ENCODE results near the gene UMAD1. TPM values are rescaled to one million over a fixed set of nuclear protein-coding genes. Genes with fewer than 3 reads are reported as not detected.

UMAD1 gene
- total RNA-seq, 4 donors from 2014 or later, result 15.2 to 28.2 (median 18.7) TPM

DNA sequence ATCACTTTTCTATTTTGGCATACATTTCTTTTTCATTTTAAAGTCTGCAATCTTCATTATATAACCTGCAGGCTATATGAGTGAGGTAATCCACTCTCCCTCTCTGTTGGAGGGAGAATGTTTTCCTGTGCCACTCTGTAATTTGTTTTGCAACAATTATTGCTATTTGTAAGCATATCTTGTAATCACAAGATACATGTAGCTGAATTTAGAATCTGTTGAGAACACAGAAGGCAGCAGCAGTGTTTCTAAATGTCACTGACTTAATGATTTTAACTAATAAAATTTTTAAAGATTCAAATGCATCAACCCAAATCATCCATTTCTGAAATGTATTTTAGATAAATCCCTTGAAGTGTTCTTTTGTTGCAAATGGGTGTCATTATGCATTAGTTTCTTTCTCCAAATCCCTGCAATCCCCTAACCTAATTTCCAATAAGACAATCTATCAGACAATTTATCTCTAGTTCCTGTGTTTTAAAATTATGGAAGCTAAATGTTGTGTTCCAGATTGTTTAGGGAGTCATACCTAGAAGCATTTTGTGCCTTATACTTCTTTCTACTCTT, 19.8 kb upstream of the UMAD1 start:
- TF ChIP-seq POLR2A (IDR thresholded peaks at IDR 0.05) (no peak), CTCF (IDR thresholded peaks at IDR 0.05) (no peak)
- no peak for DNase-seq
- Histone ChIP-seq H3K9me3 (no peaks in the 10 kb centered on the region), H3K4me1 (no peaks in the 10 kb centered on the region), H3K27ac (no peak overlapping the region), H3K36me3 (no peaks in the 10 kb centered on the region), H3K27me3 (no peaks in the 10 kb centered on the region), H3K4me3 (no peak overlapping the region)

- H3K4me3 ChIP-seq, result no peak overlapping the region
- H3K27ac ChIP-seq, result no peak overlapping the region
- TF ChIP-seq POLR2A (IDR thresholded peaks at IDR 0.05) (no peak), CTCF (IDR thresholded peaks at IDR 0.05) (no peak)
- H3K36me3 ChIP-seq, result no peaks in the 10 kb centered on the region
- DNase-seq, result no peak
- H3K27me3 ChIP-seq, result no peaks in the 10 kb centered on the region
- H3K4me1 ChIP-seq, result no peaks in the 10 kb centered on the region
- peaks cover 0 to 5% (median 0%) of the 10 kb centered on the region in 4 donors for H3K9me3 ChIP-seq
Observed at GRCh38 chr7:7628476-7628875, 12.1 kb upstream of the UMAD1 start.

DNA sequence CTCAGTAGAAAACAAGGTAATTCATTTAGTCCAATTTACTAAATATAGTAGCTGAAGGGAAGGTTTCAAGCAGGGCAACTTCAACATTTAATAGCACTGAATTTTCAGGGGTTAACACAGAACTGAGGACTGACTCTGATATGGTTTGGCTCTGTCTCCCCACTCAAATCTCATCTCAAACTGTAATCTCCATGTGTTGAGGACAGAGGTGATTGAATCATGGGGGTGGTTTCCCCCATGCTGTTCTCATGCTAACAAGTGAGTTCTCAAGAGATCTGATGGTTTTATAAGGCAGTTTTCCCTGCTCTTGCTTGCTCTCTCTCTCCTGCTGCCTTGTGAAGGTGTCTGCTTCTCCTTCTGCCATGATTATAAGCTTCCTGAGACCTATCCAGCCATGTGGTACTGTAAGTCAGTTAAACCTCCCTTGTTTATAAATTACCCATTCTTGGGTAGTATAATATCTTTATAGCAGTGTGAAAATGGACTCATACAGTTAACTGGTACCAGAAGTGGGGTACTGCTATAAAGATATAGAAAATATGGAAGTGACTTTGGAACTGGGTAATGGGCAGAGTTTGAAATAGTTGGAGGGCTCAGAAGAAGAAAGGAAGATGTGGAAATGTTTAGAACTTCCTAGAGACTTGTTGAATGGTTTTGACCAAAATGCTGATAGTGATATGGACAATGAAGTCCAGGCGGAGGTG, 9.8 kb upstream of the UMAD1 start:
- Histone ChIP-seq H3K4me1 (no peaks in the 10 kb centered on the region), H3K36me3 (peaks cover 0 to 7% (median 0%) of the 10 kb centered on the region in 3 donors), H3K4me3 (no peak overlapping the region), H3K9me3 (peaks cover 0 to 5% (median 0%) of the 10 kb centered on the region in 4 donors), H3K27me3 (no peaks in the 10 kb centered on the region), H3K27ac (no peak overlapping the region)
- TF ChIP-seq POLR2A (IDR thresholded peaks at IDR 0.05), result no peak
- TF ChIP-seq CTCF (IDR thresholded peaks at IDR 0.05), result no peak
- DNase-seq, result no peak

GRCh38 chr7:7639421-7639820, 1.1 kb upstream of the UMAD1 start:
- Histone ChIP-seq H3K4me1 (peaks cover 0 to 16% (median 7%) of the 10 kb centered on the region in 4 donors), H3K27ac (peak overlapping the region; percentile 83 to 97 (median 88)), H3K9me3 (no peaks in the 10 kb centered on the region), H3K36me3 (peaks cover 0 to 11% (median 0%) of the 10 kb centered on the region in 3 donors), H3K27me3 (no peaks in the 10 kb centered on the region), H3K4me3 (peak overlapping the region; percentile 70 to 93 (median 82))
- no peak for DNase-seq
- no peak for TF ChIP-seq POLR2A (IDR thresholded peaks at IDR 0.05)
- no peak for TF ChIP-seq CTCF (IDR thresholded peaks at IDR 0.05)

DNA sequence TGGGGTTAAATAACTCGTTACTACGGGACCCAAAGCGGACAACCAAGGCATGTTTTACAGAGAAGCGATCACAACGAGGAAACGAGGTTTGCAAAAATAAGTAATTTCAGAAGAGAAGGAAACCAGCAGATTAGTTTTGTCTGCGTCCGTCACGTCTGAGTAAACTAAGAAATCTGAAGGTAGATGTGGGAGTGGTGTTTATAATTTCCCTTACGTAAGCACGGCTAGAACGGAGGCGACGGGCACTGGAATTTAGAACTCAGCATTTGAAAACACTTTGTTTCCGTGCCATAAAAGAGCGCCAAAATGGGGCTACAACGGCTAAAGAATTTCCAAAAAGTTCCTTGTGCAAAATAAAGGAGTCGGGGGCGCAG, 718 bp upstream of the UMAD1 start:
- peak in 2 of 3 donors; percentile 37 to 64 for DNase-seq
- Histone ChIP-seq H3K4me3 (peak overlapping the region; percentile 70 to 93 (median 82)), H3K27me3 (no peaks in the 10 kb centered on the region), H3K4me1 (peaks cover 0 to 16% (median 7%) of the 10 kb centered on the region in 4 donors), H3K27ac (peak overlapping the region; percentile 83 to 97 (median 88)), H3K36me3 (peaks cover 0 to 11% (median 0%) of the 10 kb centered on the region in 3 donors), H3K9me3 (no peaks in the 10 kb centered on the region)
- no peak for TF ChIP-seq POLR2A (IDR thresholded peaks at IDR 0.05)
- no peak for TF ChIP-seq CTCF (IDR thresholded peaks at IDR 0.05)

Measured in Peyer's patch (tissue), 4 donors.